H1 (cell line): ENCODE results near the gene TMEM17.

Experiments
- CEBPB ChIP-seq: IDR thresholded peaks from 2 replicates; pipeline ENCODE4 v1.6.1; 2012; ENCODE audit warnings: low read depth, low read length
- CTCF ChIP-seq, 3 experiments: IDR thresholded peaks; 1 replicate in 2 of 3; 2 replicates in 1 of 3; pipeline versions ENCODE4 v1.5.1 to v1.6.1; 2011; ENCODE audit warnings: low read length in 3 of 3, mild to moderate bottlenecking in 3 of 3, inconsistent platforms in 2 of 3, low read depth in 1 of 3, moderate library complexity in 1 of 3; ENCODE audit not compliant: insufficient read depth in 1 of 3; ENCODE audit errors: control extremely low read depth in 1 of 3
- EZH2 ChIP-seq: fragments of 200-600 bp; sonication (generic); IDR thresholded peaks from 2 replicates; pipeline ENCODE4 v1.7.1; 2012; ENCODE audit warnings: low read depth, mild to moderate bottlenecking, moderate library complexity, low read length, inconsistent platforms; ENCODE audit not compliant: severe bottlenecking
- MAFK ChIP-seq: IDR thresholded peaks from 2 replicates; pipeline ENCODE4 v1.6.1; 2012; ENCODE audit warnings: low read depth, mild to moderate bottlenecking, improper control_type of control experiment, low read length
- MAX ChIP-seq: IDR thresholded peaks from 2 replicates; pipeline ENCODE4 v1.6.1; 2012; ENCODE audit warnings: inconsistent platforms
- POLR2A ChIP-seq, 2 experiments: IDR thresholded peaks; 1 replicate in 1 of 2; 2 replicates in 1 of 2; pipeline ENCODE4 v1.6.1; 2011; ENCODE audit warnings: low read depth in 2 of 2, low read length in 2 of 2, mild to moderate bottlenecking in 2 of 2; ENCODE audit errors: control extremely low read depth in 1 of 2
- POLR2AphosphoS5 ChIP-seq: IDR thresholded peaks from 2 replicates; pipeline ENCODE4 v1.6.1; 2011; ENCODE audit warnings: low read depth, low read length

- no peak for TF ChIP-seq CTCF (IDR thresholded peaks at IDR 0.05; ENCODE audit: control extremely low read depth in 1 of 3, insufficient read depth in 1 of 3, low read depth in 1 of 3, low read length in 3 of 3)
- TF ChIP-seq MAFK: no peak
- TF ChIP-seq POLR2A (IDR thresholded peaks at IDR 0.05; ENCODE audit: control extremely low read depth in 1 of 2, low read depth in 2 of 2, low read length in 2 of 2): no peak
- TF ChIP-seq CEBPB: no peak
- no peak for TF ChIP-seq MAX
- TF ChIP-seq POLR2AphosphoS5: no peak
- no peak for TF ChIP-seq EZH2
Observed at GRCh38 chr2:62460175-62460574, 45.8 kb downstream of the TMEM17 start.
